ENCODE data around the gene PTH1R. TPM values are rescaled to one million over a fixed set of nuclear protein-coding genes. Genes with fewer than 3 reads are reported as not detected.

PTH1R gene
- total RNA-seq, 2 donors from 2014 or later = 0.69 to 4.8 TPM

GRCh38 chr3:46880884-46881595, 3.5 kb downstream of the PTH1R start:
- H3K27me3 Mint-ChIP-seq (ENCODE audit: insufficient read depth) = peaks cover 75% of the 10 kb centered on the region
- peak overlapping the region; percentile 68 for H3K4me3 Mint-ChIP-seq
- no peaks in the 10 kb centered on the region for H3K9me3 Mint-ChIP-seq
- Histone ChIP-seq H3K4me3 (ENCODE audit: low read length) (peak overlapping the region; percentile 53), H3K36me3 (ENCODE audit: control insufficient read depth, insufficient read depth, low read length) (no peaks in the 10 kb centered on the region), H3K4me1 (ENCODE audit: control insufficient read depth, insufficient read depth, low read length) (peaks cover 8% of the 10 kb centered on the region), H3K27ac (ENCODE audit: low read depth, low read length) (no peak overlapping the region), H3K27me3 (ENCODE audit: control insufficient read depth, insufficient read depth, low read length, poor library complexity, severe bottlenecking) (peaks cover 57% of the 10 kb centered on the region), H3K9ac (ENCODE audit: extremely low read depth, low read length, poor library complexity, severe bottlenecking) (no peak overlapping the region), H3K9me3 (ENCODE audit: control insufficient read depth, low read length) (no peaks in the 10 kb centered on the region)
- no peak overlapping the region for H3K27ac Mint-ChIP-seq
- peaks cover 14% of the 10 kb centered on the region for H3K4me1 Mint-ChIP-seq
- WGBS, 2 experiments (ENCODE audit: insufficient coverage in 1 of 2, insufficient read length in 1 of 2) = 21 to 27% methylated on average over 12 to 29 of the region's 29 CpGs
- no peaks in the 10 kb centered on the region for H3K36me3 Mint-ChIP-seq (ENCODE audit: low read depth)
- DNase-seq = no peak
- no peak for TF ChIP-seq CTCF (conservative IDR thresholded peaks at IDR 0.05)

- Histone ChIP-seq H3K9ac (ENCODE audit: extremely low read depth, low read length, poor library complexity, severe bottlenecking) (no peak overlapping the region), H3K4me1 (ENCODE audit: control insufficient read depth, insufficient read depth, low read length) (peaks cover 8% of the 10 kb centered on the region), H3K27me3 (ENCODE audit: control insufficient read depth, insufficient read depth, low read length, poor library complexity, severe bottlenecking) (peaks cover 59% of the 10 kb centered on the region), H3K9me3 (ENCODE audit: control insufficient read depth, low read length) (no peaks in the 10 kb centered on the region), H3K4me3 (ENCODE audit: low read length) (peak overlapping the region; percentile 77), H3K27ac (ENCODE audit: low read depth, low read length) (no peak overlapping the region), H3K36me3 (ENCODE audit: control insufficient read depth, insufficient read depth, low read length) (no peaks in the 10 kb centered on the region)
- Mint-ChIP-seq H3K36me3 (ENCODE audit: low read depth) (no peaks in the 10 kb centered on the region), H3K4me3 (peak overlapping the region; percentile 68), H3K27ac (no peak overlapping the region), H3K4me1 (peaks cover 14% of the 10 kb centered on the region), H3K27me3 (ENCODE audit: insufficient read depth) (peaks cover 80% of the 10 kb centered on the region), H3K9me3 (no peaks in the 10 kb centered on the region)
- TF ChIP-seq CTCF (conservative IDR thresholded peaks at IDR 0.05) = no peak
- 0% methylated on average over 4 to 83 of the region's 83 CpGs for WGBS, 2 experiments (ENCODE audit: insufficient coverage in 1 of 2, insufficient read length in 1 of 2)
- peak; percentile 86 for DNase-seq
Observed at GRCh38 chr3:46881596-46882376, 4.3 kb downstream of the PTH1R start.

GRCh38 chr3:46882377-46883053, 5.0 kb downstream of the PTH1R start:
- TF ChIP-seq CTCF (conservative IDR thresholded peaks at IDR 0.05) = no peak
- Histone ChIP-seq H3K9ac (ENCODE audit: extremely low read depth, low read length, poor library complexity, severe bottlenecking) (no peak overlapping the region), H3K4me1 (ENCODE audit: control insufficient read depth, insufficient read depth, low read length) (peaks cover 8% of the 10 kb centered on the region), H3K27me3 (ENCODE audit: control insufficient read depth, insufficient read depth, low read length, poor library complexity, severe bottlenecking) (peaks cover 59% of the 10 kb centered on the region), H3K36me3 (ENCODE audit: control insufficient read depth, insufficient read depth, low read length) (no peaks in the 10 kb centered on the region), H3K4me3 (ENCODE audit: low read length) (peak overlapping the region; percentile 77), H3K27ac (ENCODE audit: low read depth, low read length) (no peak overlapping the region), H3K9me3 (ENCODE audit: control insufficient read depth, low read length) (no peaks in the 10 kb centered on the region)
- Mint-ChIP-seq H3K27me3 (ENCODE audit: insufficient read depth) (peaks cover 81% of the 10 kb centered on the region), H3K9me3 (no peaks in the 10 kb centered on the region), H3K4me1 (peaks cover 14% of the 10 kb centered on the region), H3K27ac (no peak overlapping the region), H3K36me3 (ENCODE audit: low read depth) (no peaks in the 10 kb centered on the region), H3K4me3 (peak overlapping the region; percentile 68)
- 0 to 1% methylated on average over 31 to 71 of the region's 72 CpGs for WGBS, 2 experiments (ENCODE audit: insufficient coverage in 1 of 2, insufficient read length in 1 of 2)
- DNase-seq = peak; percentile 84
